GM18867 (cell line): ENCODE measurements around the gene PIGP.
"Not testable (repeated sequence)": the region's sequence is repeated elsewhere in the genome, so short reads cannot be mapped to it uniquely, and the experiment has no call there.

Experiments used
- ATAC-seq: cut with Tn5 transposase; IDR thresholded peaks from one replicate; pipeline ENCODE4 v1.9.1; 2021; ENCODE audit warnings: mild to moderate bottlenecking, moderate library complexity; ENCODE audit not compliant: unreplicated experiment

The PIGP gene

DNA sequence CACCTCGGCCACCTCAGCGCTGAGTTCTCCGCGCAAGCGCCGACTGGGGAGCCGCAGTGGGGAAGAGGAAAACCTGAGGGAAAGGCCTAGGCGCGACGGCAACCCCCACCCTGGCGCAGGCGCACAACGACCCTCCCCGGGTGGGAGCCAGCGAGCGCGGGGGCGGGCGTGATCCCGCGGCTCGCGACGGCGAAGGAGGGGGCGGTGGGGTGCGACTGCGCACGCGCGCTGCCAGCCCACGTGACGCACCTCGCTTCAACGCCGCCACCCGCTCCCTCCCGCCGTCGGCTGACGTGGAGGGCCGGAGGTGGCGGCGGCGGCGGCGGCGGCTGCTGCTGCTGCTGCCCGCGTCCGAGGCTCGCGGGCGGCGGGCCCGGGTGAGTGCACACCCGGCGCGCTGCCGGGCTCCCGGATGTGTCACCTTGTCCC, at the start of gene PIGP, which contains the start of gene TTC3:
TSS of gene PIGP (minus strand) at position 84 of the 429 bp plus-strand sequence. CDS start 556 bp downstream, outside the sequence.
TSS of gene TTC3 (plus strand) at position 267 of the 429 bp plus-strand sequence. CDS start 14,004 bp downstream, outside the sequence.
- ATAC-seq, result peak; percentile 68

- no peak for ATAC-seq
These were observed 46.7 kb upstream of the PIGP start for GRCh38 chr21:37119421-37120218.

GRCh38 chr21:37118187-37118826, 45.4 kb upstream of the PIGP start:
- ATAC-seq, result no peak

GRCh38 chr21:37117204-37117603, 44.3 kb upstream of the PIGP start:
- no peak for ATAC-seq

DNA sequence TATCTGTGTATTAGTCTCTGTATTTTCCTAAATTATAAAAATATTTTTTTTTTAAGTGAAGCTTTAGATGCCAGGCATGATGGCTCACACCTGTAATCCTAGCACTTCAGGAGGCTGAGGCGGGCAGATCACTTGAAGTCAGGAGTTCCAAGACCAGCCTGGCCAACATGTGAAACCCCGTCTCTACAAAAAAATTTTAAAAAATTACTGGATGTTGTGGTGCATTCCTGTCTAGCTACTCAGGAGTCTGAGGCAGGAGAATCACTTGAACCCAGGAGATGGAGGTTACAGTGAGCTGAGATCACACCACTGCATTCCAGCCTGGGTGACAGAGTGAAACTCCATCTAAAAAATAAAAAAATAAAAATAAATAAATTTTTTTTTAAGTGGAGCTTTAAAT, 43.6 kb upstream of the PIGP start:
- ATAC-seq, result not testable (repeated sequence)

DNA sequence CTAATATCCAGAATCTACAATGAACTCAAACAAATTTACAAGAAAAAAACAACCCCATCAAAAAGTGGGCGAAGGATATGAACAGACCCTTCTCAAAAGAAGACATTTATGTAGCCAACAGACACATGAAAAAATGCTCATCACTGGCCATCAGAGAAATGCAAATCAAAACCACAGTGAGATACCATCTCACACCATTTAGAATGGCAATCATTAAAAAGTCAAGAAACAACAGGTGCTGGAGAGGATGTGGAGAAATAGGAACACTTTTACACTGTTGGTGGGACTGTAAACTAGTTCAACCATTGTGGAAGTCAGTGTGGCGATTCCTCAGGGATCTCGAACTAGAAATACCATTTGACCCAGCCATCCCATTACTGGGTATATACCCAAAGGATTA, 41.4 kb upstream of the PIGP start:
- ATAC-seq, result not testable (repeated sequence)

GRCh38 chr21:37111029-37111428, 38.2 kb upstream of the PIGP start:
- not testable (repeated sequence) for ATAC-seq

- ATAC-seq, result no peak
These were observed 34.1 kb upstream of the PIGP start for GRCh38 chr21:37106998-37107397.

DNA sequence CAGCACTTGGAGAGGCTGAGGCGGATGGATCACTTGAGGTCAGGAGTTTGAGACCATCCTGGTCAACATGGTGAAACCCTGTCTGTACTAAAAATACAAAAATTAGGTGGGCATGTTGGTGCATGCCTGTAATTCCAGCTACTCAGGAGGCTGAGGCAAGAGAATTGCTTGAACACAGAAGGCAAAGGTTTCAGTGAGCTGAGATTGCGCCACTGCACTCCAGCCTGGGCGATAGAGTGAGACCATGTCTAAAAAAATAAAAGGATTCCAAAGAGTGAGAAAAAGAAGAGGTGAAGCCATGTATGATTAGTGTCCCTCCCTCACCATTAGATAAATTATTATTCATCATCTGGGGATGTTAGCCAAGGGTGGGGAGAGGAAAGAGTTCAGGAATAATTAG, 29.9 kb upstream of the PIGP start:
- not testable (repeated sequence) for ATAC-seq

DNA sequence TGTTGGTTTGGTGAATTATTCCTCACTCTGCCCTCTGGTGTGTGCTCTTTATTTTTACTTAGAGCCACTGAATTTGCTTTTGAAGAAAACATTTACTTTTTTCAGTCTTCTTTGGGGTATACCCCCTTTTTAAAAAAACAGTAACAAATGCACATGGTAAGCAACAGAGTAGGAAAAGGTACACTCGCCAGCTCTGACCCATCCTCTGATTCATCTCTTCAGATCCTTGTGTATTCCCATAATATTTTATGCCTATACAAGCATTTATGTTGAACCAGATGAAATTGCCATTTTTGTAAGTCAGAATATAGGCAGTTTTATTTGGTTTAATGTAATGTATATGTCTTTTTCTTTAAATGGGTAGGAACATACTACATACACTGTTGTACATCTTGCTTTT, 28.5 kb upstream of the PIGP start:
- no peak for ATAC-seq

GRCh38 chr21:37100316-37100715, 27.4 kb upstream of the PIGP start:
- ATAC-seq, result no peak

GRCh38 chr21:37098751-37099150, 25.9 kb upstream of the PIGP start:
- ATAC-seq, result no peak

GRCh38 chr21:37095821-37096220, 22.9 kb upstream of the PIGP start:
- no peak for ATAC-seq

DNA sequence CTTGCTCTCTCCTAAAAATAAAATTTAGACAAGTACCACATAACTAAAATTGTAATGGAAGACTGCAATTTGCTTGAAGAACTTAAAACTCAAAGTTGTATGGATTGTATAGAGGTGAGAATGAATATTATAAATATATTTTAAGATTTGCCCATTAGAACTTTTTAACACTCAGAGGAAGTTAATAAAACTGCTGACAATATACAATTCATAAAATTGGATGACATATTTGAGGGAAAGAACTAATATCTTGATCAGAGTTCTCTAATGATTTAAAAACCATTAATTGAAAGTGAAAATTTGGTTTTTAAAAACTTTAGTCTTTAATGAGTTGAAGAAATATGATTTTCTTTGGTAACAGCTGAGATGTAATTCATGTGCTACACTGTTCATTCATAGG, 21.1 kb upstream of the PIGP start:
- no peak for ATAC-seq

DNA sequence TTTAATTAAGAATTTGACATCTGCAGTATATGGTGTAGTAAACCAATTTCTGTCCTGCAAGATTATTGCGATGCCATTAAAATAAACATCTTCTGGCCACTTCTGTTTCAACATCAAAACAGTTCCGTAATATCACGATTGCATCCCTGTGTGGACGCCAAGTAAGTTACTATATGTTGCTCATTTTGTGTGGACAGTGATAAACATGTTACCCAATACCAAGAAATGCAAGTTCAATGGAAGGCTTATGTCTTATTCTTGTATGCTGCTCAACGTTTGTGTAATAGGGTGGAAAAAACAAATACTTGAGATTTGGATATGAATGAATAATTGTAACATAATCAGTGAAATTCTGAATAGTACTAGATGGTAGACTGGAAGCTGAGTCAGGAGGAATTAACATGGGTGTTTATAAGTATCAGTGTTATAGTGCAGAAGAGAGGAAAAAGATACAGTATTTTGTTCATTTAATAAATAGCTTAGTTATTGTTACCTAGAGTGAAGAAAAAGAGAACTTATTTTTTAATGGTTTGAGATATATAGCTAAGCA, 15.4 kb upstream of the PIGP start:
- ATAC-seq, result no peak

DNA sequence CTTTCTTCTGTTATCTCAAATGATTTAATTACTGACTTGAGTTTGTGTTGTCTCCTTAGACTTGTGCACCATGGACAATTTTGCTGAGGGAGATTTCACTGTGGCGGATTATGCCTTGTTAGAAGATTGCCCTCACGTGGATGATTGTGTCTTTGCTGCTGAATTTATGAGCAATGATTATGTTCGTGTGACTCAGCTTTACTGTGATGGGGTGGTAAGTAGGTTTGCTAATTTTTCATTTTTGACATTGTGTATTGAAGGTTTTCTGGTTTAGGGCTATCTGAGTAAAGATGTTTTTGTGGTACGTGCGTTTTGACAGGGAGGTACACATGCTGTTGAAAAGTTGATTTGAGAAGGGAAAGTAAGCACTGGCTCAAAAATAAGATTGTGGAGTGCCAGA, 14.3 kb upstream of the PIGP start:
- no peak for ATAC-seq

- no peak for ATAC-seq
These were observed 12.9 kb upstream of the PIGP start for GRCh38 chr21:37085726-37086125.

GRCh38 chr21:37082856-37083528, 10.1 kb upstream of the PIGP start:
- no peak for ATAC-seq

DNA sequence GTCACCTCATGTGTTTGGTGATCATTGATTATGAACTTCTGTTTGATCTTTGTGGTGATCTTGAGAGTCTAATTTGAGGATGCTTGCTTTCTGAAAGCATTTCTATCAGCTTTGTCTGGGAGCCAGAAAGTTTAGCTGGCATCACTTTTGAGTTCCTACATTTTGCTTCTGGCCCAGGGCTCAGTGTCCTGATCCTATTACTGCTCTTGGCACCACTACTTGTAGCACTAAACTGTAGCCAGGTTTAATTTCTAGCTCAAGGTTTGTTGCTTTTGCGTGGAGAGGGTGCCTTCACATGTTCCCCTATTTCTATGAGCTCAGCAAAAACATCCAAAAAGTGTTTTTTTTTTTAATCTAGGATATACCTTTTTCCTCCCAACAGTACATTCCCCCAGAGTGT, 9.5 kb upstream of the PIGP start:
- no peak for ATAC-seq

DNA sequence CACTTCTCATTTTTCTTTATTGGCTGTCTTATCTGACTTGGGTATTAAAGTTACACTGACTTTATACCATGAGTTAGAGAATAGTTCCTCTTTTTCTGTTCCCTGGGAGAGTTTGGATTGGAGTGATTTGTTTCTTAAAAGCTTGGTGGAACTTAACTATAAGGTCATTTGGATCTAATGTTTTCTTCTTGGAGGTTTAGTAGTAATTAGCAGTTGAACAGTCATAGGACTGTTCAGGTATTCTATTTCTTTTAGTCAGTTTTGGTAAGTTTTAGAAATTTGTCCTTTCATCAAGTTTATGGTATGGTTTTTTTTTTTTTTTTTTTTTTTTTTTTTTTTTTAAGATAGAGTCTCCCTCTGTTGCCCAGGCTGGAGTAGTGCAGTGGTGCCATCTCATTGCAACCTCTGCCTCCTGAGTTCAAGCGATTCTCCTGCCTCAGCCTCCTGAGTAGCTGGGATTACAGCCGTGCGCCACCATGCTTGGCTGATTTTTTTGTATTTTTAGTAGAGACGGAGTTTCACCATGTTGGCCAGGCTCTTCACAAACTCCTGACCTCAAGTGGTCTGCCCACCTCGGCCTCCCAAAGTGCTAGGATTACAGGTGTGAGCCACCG, 6.4 kb upstream of the PIGP start:
- ATAC-seq, result no peak

DNA sequence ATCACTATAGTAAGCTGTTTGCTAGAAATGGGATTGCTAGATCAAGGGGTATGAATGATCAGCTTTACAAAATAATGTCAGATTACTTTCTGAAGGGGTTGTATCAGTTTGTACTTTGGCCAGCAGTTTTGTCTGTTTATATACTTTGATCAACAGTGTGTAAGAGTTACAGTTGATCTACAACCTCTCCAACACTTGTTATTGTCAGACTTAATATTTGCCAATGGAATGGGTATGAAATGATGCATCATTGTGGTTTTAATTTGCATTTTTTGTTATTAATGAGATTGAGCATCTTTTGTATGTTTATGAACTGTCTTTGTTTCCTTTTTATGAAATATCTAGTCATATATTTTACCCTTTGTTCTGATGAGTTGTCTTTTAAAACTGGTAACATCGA, 4.5 kb upstream of the PIGP start:
- ATAC-seq, result no peak
